HG02763 (cell line): ENCODE measurements around the gene NSF.
"Not testable (repeated sequence)": the region's sequence is repeated elsewhere in the genome, so short reads cannot be mapped to it uniquely, and the experiment has no call there.

Experiments
- ATAC-seq: cut with Tn5 transposase; IDR thresholded peaks from one replicate; pipeline ENCODE4 v1.9.1; 2021; ENCODE audit warnings: mild to moderate bottlenecking, moderate library complexity; ENCODE audit not compliant: unreplicated experiment

The NSF gene

DNA sequence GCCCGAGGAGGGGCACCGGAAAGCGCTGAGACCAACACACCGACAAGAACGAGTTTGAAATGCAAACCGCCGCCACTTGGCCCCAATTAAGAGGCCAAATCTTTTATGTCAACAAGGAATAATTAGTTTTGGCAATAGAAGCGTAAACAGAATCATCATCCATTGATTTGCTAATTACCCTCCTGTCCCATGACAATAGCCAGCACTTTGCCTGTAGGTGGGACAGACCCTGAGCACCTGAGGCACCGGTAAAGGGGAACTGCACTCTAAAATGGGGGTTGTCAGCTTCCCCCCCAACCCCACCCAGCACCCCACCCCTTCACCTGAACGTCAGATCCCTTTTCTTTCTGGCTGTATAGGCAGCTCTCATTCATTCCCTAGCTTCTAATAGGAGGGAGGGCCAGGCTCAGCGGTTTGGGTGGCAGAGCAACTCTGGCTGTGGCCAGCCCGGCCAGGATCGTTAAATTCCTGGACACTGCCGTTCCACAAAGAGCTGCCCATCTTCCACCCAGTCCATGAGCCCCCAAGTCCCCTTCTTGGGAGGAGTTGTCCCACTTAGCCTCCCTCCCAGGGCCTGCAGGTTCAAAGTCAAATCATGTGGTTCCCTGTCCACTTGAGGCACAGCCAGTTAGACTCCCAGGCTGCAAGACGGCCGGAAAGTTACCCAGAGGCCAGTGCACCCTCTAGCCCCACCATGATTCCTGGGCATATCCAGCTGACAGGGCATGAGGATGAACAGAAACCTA, 182.2 kb downstream of the NSF start:
- ATAC-seq: no peak

GRCh38 chr17:46773221-46773605, 182.7 kb downstream of the NSF start:
- ATAC-seq: no peak

- no peak for ATAC-seq
These were observed 183.2 kb downstream of the NSF start for GRCh38 chr17:46773676-46774075.

DNA sequence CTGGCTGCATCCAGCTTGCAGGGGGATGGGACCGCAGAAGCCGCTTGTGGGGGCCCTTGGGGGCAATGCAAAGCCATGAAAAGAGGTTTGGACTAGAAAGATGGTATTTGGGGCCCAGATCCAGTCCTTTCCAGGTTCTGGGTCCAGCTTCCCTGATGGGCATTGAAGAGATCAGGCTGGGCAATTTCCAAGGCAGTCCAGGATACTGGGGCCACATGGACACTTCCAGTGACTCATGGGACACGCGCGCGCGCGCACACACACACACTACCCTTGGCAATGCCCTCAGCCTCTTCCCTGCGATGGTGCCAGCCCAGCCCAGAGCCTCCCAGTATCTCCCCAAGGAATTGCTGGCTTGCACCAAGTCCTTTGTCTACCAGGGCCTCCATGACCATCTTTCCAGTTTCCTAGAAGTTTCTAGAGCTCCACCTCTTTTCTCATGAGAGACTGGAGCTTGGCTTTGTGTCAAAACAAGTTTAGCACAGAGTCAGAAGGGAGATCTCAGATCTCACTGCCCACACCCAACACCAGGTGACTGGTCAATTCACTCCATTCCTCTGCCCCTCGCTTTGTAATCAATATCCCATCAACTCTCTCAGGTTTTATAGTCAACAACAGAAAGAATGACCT, 183.8 kb downstream of the NSF start:
- ATAC-seq: no peak

DNA sequence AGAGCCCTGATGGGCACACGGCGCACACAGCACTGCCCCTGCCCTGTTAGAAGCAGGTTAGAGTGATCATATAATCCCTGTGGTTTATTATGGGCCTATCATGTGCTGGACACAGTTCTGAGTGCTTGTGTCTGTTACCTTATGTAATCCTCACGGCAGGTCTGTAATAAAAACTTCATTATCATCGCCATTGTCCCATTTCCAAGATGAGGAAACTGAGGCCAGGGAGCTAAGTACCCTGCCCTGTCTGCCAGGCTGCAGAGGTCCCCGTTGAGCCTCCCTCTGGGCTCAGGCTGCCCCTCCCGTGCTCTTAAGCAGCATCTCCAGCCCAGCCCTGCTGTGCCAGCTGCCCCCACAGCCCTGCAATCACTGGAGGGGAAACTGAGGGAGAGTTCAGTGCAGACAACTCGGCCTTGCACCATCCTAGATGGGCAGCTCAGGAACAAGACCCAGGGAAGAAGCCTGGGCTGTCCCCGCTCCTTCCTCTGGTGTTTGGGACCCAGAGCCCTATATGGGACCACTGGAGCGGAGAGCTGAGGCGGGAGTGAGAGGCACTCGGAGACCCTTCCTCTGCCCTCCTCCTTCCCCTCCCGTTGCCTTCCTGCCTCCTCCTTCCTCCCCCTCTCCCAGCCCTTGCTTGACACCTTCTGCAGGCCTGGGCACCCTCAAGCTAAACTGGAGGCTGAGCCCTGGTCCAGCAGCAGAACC, 186.0 kb downstream of the NSF start:
- ATAC-seq: no peak

DNA sequence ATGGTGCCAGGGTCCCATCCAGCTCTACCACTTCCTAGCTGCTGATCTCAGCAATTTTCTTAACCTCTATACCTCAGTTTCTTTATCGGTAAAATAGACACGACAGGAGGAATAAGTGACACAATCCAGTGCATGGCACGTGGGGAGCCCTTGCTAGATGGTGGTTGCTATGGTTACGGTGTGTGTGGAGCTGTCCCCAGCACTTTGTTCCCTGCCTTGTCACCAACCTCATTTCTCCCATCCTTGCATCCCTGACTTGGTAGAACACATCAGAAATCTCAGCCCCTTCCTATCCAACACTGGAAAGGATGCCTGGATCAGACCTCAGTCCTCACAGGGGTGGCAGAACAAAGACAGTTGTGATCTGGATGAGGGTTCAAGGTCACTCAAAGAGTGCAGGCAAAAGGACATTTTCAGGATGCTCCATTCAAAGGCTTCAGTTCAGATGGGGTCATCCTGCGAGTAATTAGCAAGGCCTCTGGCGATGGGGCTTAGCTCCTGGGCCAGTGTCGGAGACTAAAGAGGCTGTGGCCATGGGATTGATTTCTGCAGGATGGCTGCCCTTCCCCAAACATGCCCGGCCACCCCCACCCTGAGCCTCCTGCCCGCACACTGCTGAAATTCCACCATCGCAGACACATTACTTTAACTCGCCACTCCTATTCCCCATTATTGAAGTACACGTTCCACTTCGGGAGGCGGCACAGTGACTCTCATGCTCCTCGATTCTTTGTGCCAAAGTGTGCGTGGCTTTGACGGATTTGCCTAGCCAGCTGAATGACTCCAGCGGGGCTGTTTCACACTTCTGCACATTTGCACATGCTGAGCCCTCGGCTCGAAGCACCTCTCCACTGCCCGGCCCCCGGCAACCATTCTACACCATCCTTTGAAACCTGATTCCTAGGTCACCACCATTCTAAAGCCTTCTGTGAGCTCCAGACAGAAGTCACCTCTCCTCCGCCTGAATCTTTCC, 187.8 kb downstream of the NSF start:
- no peak for ATAC-seq

DNA sequence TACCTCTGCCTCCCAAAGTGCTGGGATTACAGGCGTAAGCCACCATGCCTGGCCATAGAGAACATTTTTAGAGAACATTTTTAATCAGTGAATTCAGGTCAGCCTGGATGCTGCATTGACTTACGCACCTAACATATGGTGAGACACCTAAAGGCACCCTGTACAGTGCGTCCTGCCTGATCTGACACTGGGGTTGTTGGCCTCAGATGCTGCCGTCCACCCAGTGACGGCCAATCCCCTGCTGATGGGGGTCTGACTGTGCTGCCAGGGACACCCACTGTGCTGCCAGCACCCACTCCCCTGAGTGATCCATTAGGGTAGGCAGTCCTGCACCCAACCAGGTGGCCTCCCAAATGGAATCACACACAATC, 189.5 kb downstream of the NSF start:
- no peak for ATAC-seq

GRCh38 chr17:46782250-46782953, 191.9 kb downstream of the NSF start:
- ATAC-seq: no peak

DNA sequence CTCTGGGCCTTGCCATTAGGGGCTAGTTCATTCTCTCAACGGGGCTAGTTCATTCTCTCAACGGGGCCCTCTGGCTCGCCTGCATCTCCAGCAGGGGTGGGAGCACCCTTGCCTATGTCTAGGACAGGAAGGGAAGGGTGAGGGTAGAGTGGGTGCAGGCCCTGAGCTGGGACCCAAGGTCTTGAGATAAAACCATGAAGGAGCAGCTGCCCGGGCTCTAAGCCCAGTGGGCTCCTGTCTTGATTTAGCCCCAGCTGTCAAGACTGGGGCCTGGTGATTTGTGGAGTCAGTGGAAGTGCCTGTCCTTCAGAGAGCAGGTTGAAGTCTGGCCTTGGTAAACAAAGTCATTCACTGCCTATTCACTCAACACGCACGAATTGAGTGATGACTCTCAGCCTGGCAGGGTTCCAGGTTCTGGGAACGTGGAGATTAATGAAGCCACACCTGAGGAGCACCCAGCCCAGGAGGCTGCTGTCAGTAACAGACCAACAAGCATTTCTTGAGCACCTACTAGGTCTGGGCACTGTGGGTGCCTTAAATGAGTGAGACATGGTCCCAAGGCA, 192.6 kb downstream of the NSF start:
- ATAC-seq: no peak

DNA sequence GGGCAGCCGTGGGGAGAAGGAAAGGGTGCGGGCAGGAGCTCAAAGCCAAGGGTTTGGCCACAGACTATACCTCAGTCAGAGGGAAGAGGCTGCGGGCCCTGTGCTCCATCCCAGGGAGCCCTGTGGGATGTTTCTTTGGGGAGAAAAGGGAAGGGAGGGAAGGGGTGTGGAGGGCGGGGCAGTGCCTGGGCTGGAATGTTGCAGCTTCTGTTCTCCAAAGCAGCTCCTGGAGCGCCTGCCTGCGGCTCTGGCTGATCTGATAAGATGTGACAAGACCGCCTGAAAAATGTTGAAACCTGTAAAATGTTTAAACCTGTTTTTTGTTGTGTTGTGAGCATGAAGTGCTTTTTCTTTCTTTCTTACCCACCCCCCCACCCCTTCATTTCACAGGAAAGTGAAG, 195.2 kb downstream of the NSF start:
- ATAC-seq: no peak

- ATAC-seq: no peak
These were observed 197.0 kb downstream of the NSF start for GRCh38 chr17:46787478-46787877.

GRCh38 chr17:46788300-46788699, 197.8 kb downstream of the NSF start:
- ATAC-seq: no peak

- ATAC-seq: no peak
These were observed 198.3 kb downstream of the NSF start for GRCh38 chr17:46788796-46789195.

DNA sequence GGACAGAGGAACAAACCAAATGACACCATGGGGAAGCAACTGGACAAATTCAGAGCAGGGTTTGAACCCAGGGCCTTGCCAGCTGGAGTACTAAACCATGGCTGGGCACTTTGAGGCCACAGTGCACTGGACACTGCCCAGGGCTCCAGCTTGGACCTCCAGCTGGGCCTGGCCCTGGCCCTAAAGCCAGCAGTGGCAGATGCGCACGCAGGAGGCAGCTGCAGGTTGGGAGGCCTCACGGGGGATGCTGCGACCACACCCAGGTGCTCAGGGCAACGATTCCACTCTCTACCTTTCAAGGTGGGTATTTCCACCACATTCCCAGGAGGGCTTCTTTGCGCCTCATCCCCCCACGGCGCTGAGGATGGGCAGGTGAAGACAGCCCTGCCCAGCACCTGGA, 199.1 kb downstream of the NSF start:
- ATAC-seq: no peak

GRCh38 chr17:46790216-46790615, 199.7 kb downstream of the NSF start:
- no peak for ATAC-seq

GRCh38 chr17:46791531-46791930, 201.1 kb downstream of the NSF start:
- no peak for ATAC-seq

- no peak for ATAC-seq
These were observed 201.6 kb downstream of the NSF start for GRCh38 chr17:46792071-46792470.

DNA sequence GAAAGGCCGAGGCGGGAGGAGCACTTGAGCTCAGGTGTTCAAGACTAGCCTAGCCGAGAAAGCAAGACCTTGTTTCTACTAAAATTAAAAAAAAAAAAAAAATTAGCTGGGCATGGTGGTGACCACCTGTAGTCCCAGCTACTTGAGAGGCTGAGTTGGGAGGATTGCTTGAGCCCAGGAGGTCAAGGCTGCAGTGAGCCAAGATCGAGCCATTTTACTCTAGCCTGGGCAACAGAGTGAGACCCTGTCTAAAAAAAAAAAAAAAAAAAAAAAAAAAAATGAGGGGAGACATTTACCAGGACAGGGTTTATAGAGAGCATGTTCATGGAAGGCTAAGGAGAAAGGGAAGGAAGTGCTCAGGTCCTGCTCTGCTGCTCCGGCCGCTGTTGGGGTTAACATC, 202.6 kb downstream of the NSF start:
- ATAC-seq: not testable (repeated sequence)

GRCh38 chr17:46793541-46793940, 203.1 kb downstream of the NSF start:
- ATAC-seq: no peak

DNA sequence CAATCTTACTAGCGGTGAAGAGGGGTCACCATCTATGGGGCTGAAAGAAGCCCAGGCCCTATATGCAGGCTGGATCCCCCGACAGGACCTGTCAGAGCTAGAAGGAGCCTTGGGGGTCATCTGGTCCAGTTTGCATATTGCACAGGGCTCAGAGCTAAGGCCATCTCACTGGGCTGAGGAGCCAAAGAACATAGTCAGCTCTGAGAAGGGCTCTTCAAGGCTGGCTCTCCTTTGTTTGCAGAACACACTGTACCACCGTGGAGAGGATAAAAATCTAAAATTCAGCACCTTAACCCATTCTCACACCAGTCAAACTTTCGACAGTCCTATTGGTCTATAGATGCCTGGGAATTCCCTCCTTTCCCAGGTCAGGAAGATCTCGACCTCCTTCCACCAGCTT, 203.8 kb downstream of the NSF start:
- ATAC-seq: no peak
